Stimulated activated CD8-positive, alpha-beta memory T cell treated with anti-CD3 and anti-CD28 coated beads, Interleukin-2, amount 100 ng/mL, for 48 hours (primary cell): ENCODE results near the gene PDZD8.
"Not testable (repeated sequence)": the region's sequence is repeated elsewhere in the genome, so short reads cannot be mapped to it uniquely, and the experiment has no call there.

ENCODE experiments used
- DNase-seq, 2 donors: peaks; one replicate each; pipeline ENCODE4 v3.0.0-alpha.2; 2020; ENCODE audit warnings: low read depth in 2 of 2

Gene PDZD8

GRCh38 chr10:117294039-117294645, 81.1 kb downstream of the PDZD8 start:
- DNase-seq: no peak

GRCh38 chr10:117290872-117291271, 84.4 kb downstream of the PDZD8 start:
- DNase-seq: not testable (repeated sequence)

GRCh38 chr10:117284716-117285494, 90.3 kb downstream of the PDZD8 start:
- DNase-seq: no peak

GRCh38 chr10:117277675-117278074, 97.6 kb downstream of the PDZD8 start:
- no peak for DNase-seq

- DNase-seq: no peak
Observed at GRCh38 chr10:117275121-117275520, 100.1 kb downstream of the PDZD8 start.

GRCh38 chr10:117274509-117274908, 100.7 kb downstream of the PDZD8 start:
- no peak for DNase-seq

- DNase-seq: no peak
Observed at GRCh38 chr10:117273980-117274379, 101.3 kb downstream of the PDZD8 start.

- no peak for DNase-seq
Observed at GRCh38 chr10:117272195-117273076, 102.8 kb downstream of the PDZD8 start.

- no peak for DNase-seq
Observed at GRCh38 chr10:117271427-117271826, 103.8 kb downstream of the PDZD8 start.

GRCh38 chr10:117268907-117269306, 106.3 kb downstream of the PDZD8 start:
- no peak for DNase-seq

- DNase-seq: no peak
Observed at GRCh38 chr10:117268258-117268657, 107.0 kb downstream of the PDZD8 start.

GRCh38 chr10:117266812-117267211, 108.4 kb downstream of the PDZD8 start:
- no peak for DNase-seq

GRCh38 chr10:117266400-117266799, 108.8 kb downstream of the PDZD8 start:
- DNase-seq: no peak

- no peak for DNase-seq
Observed at GRCh38 chr10:117264782-117265181, 110.5 kb downstream of the PDZD8 start.

GRCh38 chr10:117262903-117263293, 112.3 kb downstream of the PDZD8 start:
- DNase-seq: no peak

GRCh38 chr10:117262291-117262902, 112.8 kb downstream of the PDZD8 start:
- DNase-seq: no peak

GRCh38 chr10:117261501-117261900, 113.7 kb downstream of the PDZD8 start:
- no peak for DNase-seq

- no peak for DNase-seq
Observed at GRCh38 chr10:117260084-117260483, 115.2 kb downstream of the PDZD8 start.

GRCh38 chr10:117259279-117259678, 116.0 kb downstream of the PDZD8 start:
- DNase-seq: no peak

- DNase-seq: no peak
Observed at GRCh38 chr10:117257721-117258120, 117.5 kb downstream of the PDZD8 start.

- no peak for DNase-seq
Observed at GRCh38 chr10:117256910-117257309, 118.3 kb downstream of the PDZD8 start.

- DNase-seq: no peak
Observed at GRCh38 chr10:117255835-117256460, 119.3 kb downstream of the PDZD8 start.
